ENCODE results near the gene MYO10. TPM values are rescaled to one million over a fixed set of nuclear protein-coding genes. Genes with fewer than 3 reads are reported as not detected.
A peak's percentile ranks its signal among the peaks of the same experiment; 100 is the strongest.

MYO10 gene
- total RNA-seq, 4 donors from 2014 or later, result 3.4 to 28.7 (median 13.4) TPM

DNA sequence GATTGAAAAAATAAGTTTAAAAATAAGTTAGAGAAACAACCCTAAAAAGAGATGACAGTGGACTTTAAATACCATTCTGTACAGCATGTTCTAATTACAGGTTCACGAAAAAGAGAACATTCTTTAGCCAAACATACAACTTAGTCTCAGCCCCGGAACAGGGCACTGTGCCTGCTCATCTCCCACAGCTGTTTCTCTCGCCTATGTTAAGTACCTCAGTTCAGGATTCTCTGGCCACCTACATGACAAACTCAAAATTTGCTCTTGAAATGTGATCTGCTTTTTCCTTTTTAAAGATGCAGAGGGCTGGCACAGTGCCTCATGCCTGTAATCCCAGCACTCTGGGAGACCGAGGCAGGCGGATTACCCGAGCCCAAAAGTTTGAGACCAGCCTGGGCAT lies 52.3 kb downstream of the MYO10 start:
- ATAC-seq (no peak), DNase-seq (no peak)
- Histone ChIP-seq H3K4me1 (peaks cover 10 to 40% of the 10 kb centered on the region in 2 donors), H3K36me3 (no peaks in the 10 kb centered on the region), H3K9me3 (no peaks in the 10 kb centered on the region), H3K27me3 (no peaks in the 10 kb centered on the region), H3K4me3 (no peak overlapping the region), H3K27ac (peak overlapping the region in 2 of 4 donors; percentile 28 to 81)
- in situ Hi-C loops (cut with MboI; ENCODE audit: low sequenced_read_pairs in 4 of 4) (no loop called here), intact Hi-C loops (cut with DNase I; ENCODE audit: low total_unique reads) (no loop called here)
- TF ChIP-seq, protein P1, sequence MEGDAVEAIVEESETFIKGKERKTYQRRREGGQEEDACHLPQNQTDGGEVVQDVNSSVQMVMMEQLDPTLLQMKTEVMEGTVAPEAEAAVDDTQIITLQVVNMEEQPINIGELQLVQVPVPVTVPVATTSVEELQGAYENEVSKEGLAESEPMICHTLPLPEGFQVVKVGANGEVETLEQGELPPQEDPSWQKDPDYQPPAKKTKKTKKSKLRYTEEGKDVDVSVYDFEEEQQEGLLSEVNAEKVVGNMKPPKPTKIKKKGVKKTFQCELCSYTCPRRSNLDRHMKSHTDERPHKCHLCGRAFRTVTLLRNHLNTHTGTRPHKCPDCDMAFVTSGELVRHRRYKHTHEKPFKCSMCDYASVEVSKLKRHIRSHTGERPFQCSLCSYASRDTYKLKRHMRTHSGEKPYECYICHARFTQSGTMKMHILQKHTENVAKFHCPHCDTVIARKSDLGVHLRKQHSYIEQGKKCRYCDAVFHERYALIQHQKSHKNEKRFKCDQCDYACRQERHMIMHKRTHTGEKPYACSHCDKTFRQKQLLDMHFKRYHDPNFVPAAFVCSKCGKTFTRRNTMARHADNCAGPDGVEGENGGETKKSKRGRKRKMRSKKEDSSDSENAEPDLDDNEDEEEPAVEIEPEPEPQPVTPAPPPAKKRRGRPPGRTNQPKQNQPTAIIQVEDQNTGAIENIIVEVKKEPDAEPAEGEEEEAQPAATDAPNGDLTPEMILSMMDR (IDR thresholded peaks at IDR 0.05 in 4 of 5, conservative IDR thresholded peaks at IDR 0.05 in 1 of 5), result no peak
- no peak for TF ChIP-seq POLR2A (IDR thresholded peaks at IDR 0.05)

- TF ChIP-seq, protein P1 (IDR thresholded peaks at IDR 0.05 in 4 of 5, conservative IDR thresholded peaks at IDR 0.05 in 1 of 5), result no peak
- TF ChIP-seq POLR2A (IDR thresholded peaks at IDR 0.05), result no peak
- no peaks in the 10 kb centered on the region for H3K36me3 ChIP-seq
- intact Hi-C loops (cut with DNase I; ENCODE audit: low total_unique reads) (no loop called here), in situ Hi-C loops (cut with MboI; ENCODE audit: low sequenced_read_pairs in 4 of 4) (no loop called here)
- no peak overlapping the region for H3K4me3 ChIP-seq
- H3K27me3 ChIP-seq, result no peaks in the 10 kb centered on the region
- H3K9me3 ChIP-seq, result no peaks in the 10 kb centered on the region
- H3K27ac ChIP-seq, result peak overlapping the region in 3 of 4 donors; percentile 20 to 81 (median 28)
- peaks cover 10 to 40% of the 10 kb centered on the region in 2 donors for H3K4me1 ChIP-seq
- no peak for ATAC-seq
- DNase-seq, result no peak
Measured at GRCh38 chr5:16883176-16883575, 52.9 kb downstream of the MYO10 start.

GRCh38 chr5:16881251-16881650 lies 54.8 kb downstream of the MYO10 start:
- intact Hi-C loops (cut with DNase I; ENCODE audit: low total_unique reads), result no loop called here
- in situ Hi-C loops (cut with MboI; ENCODE audit: low sequenced_read_pairs in 4 of 4), result no loop called here
- ATAC-seq, result no peak

DNA sequence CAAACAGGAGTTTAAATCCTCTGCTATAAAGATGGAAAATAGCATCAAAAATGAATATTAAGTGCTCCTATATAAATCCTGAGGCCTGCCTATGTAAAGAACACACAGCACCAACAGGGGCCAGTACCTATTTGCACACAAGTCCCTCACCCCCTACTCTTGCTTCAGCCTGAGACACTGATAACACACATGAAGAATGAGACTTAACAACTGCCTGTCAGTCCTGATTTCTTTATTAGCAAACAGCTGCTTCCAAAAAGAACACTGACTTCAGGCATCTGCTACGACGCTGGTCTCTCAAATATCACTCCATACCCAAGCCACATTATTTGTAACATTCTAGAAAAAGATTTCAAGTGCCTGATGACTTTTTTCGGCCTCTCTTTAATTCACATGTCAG lies 55.5 kb downstream of the MYO10 start:
- Histone ChIP-seq H3K36me3 (no peaks in the 10 kb centered on the region), H3K4me3 (no peak overlapping the region), H3K4me1 (peaks cover 10 to 26% of the 10 kb centered on the region in 2 donors), H3K27me3 (no peaks in the 10 kb centered on the region), H3K9me3 (no peaks in the 10 kb centered on the region), H3K27ac (peak overlapping the region in 3 of 4 donors; percentile 12 to 68 (median 36))
- in situ Hi-C loops (cut with MboI; ENCODE audit: low sequenced_read_pairs in 4 of 4) (no loop called here), intact Hi-C loops (cut with DNase I; ENCODE audit: low total_unique reads) (no loop called here)
- peak in 1 of 2 donors; percentile 81 for ATAC-seq
- DNase-seq, result no peak
- TF ChIP-seq, protein P1 (IDR thresholded peaks at IDR 0.05 in 4 of 5, conservative IDR thresholded peaks at IDR 0.05 in 1 of 5), result no peak
- TF ChIP-seq POLR2A (IDR thresholded peaks at IDR 0.05), result peak in 1 of 2 donors; percentile 22

More at GRCh38 chr5:16881251-16881650, 54.8 kb downstream of the MYO10 start:
- Histone ChIP-seq H3K4me1 (peaks cover 10 to 33% of the 10 kb centered on the region in 2 donors), H3K27ac (peak overlapping the region in 1 of 4 donors; percentile 68), H3K36me3 (no peaks in the 10 kb centered on the region), H3K27me3 (no peaks in the 10 kb centered on the region), H3K9me3 (no peaks in the 10 kb centered on the region), H3K4me3 (no peak overlapping the region)
- DNase-seq, result no peak
- TF ChIP-seq, protein P1 (IDR thresholded peaks at IDR 0.05 in 4 of 5, conservative IDR thresholded peaks at IDR 0.05 in 1 of 5), result no peak
- no peak for TF ChIP-seq POLR2A (IDR thresholded peaks at IDR 0.05)

DNA sequence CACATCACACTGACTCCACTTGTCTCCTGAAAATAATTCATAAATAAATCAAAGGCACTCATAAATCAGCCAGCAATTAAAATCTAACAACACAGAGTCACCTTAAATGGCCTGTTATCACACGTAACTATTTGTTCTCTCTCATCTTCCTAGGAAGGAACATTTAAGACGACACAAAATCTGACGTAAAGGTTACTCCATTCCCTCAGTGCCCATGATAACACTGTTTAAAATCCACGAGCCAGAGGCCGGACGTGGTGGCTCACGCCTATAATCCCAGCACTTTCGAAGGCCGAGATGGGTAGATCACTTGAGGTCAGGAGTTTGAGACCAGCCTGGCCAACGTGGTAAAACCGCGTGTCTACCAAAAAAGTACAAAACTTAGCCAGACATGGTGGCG lies 56.4 kb downstream of the MYO10 start:
- no peak for DNase-seq
- Histone ChIP-seq H3K36me3 (no peaks in the 10 kb centered on the region), H3K27ac (peak overlapping the region in 2 of 4 donors; percentile 36 to 68), H3K4me3 (no peak overlapping the region), H3K9me3 (no peaks in the 10 kb centered on the region), H3K27me3 (no peaks in the 10 kb centered on the region), H3K4me1 (peaks cover 10 to 22% of the 10 kb centered on the region in 2 donors)
- no peak for ATAC-seq
- in situ Hi-C loops (cut with MboI; ENCODE audit: low sequenced_read_pairs in 4 of 4) (no loop called here), intact Hi-C loops (cut with DNase I; ENCODE audit: low total_unique reads) (no loop called here)
- TF ChIP-seq, protein P1 (IDR thresholded peaks at IDR 0.05 in 4 of 5, conservative IDR thresholded peaks at IDR 0.05 in 1 of 5), result no peak
- TF ChIP-seq POLR2A (IDR thresholded peaks at IDR 0.05), result no peak
